Small intestine (tissue), 16 donors: ENCODE measurements around the gene SMCR8. TPM values are rescaled to one million over a fixed set of nuclear protein-coding genes. Genes with fewer than 3 reads are reported as not detected.

ENCODE experiments used
- DNase-seq, 2 donors: peaks; one replicate each; pipeline versions ENCODE4 v3.0.0 to v3.0.0-alpha.2; 2013
- FAIRE-seq: peaks from 2 replicates; lab custom pipeline; 2012; peaks lifted over from hg19 to GRCh38; lab: Jason Lieb, UNC
- H3K27ac ChIP-seq, 3 donors: one replicate each; pipeline ENCODE4 v1.5.1; 2013; ENCODE audit warnings: low read length in 2 of 3, mild to moderate bottlenecking in 2 of 3, control low read depth in 1 of 3, inconsistent platforms in 1 of 3, low read depth in 1 of 3, moderate library complexity in 1 of 3
- H3K27me3 ChIP-seq, 3 donors: one replicate each; pipeline ENCODE4 v1.6.1; 2013; ENCODE audit warnings: low read length in 3 of 3, inconsistent platforms in 1 of 3; ENCODE audit not compliant: control insufficient read depth in 3 of 3, insufficient read depth in 3 of 3
- H3K36me3 ChIP-seq, 3 donors: one replicate each; pipeline ENCODE4 v1.6.1; 2013; ENCODE audit warnings: low read length in 3 of 3, inconsistent platforms in 1 of 3, low read depth in 1 of 3, mild to moderate bottlenecking in 1 of 3, moderate library complexity in 1 of 3; ENCODE audit not compliant: control insufficient read depth in 3 of 3, insufficient read depth in 2 of 3
- H3K4me1 ChIP-seq, 3 donors: one replicate each; pipeline ENCODE4 v1.6.1; 2013; ENCODE audit warnings: low read length in 2 of 3, inconsistent platforms in 1 of 3, low read depth in 1 of 3, mild to moderate bottlenecking in 1 of 3, moderate library complexity in 1 of 3; ENCODE audit not compliant: control insufficient read depth in 3 of 3, insufficient read depth in 2 of 3
- H3K4me3 ChIP-seq, 3 donors: one replicate each; pipeline ENCODE4 v1.5.1; 2013; ENCODE audit warnings: low read length in 3 of 3, control low read depth in 1 of 3, inconsistent platforms in 1 of 3, low read depth in 1 of 3, mild to moderate bottlenecking in 1 of 3, moderate library complexity in 1 of 3
- H3K9me3 ChIP-seq, 2 donors: one replicate each; pipeline ENCODE4 v1.6.1; 2013; ENCODE audit warnings: low read depth in 1 of 2, low read length in 1 of 2; ENCODE audit not compliant: control insufficient read depth in 2 of 2, insufficient read depth in 1 of 2
- WGBS, 3 donors: extraction: QIAGEN DNeasy Blood & Tissue Kit; methylation state at CpG; one replicate each; pipeline ENCODE4 v1.1.7; 2013; 5-methylcytosine and 5-hydroxymethylcytosine counted together
- long read RNA-seq, 10 donors: transcript quantifications; one replicate each; lab custom pipeline, GENCODE V29; 2026
- polyA plus RNA-seq, 4 donors: library from polyadenylated mRNA; stranded (reverse) in 3 of 4; unstranded in 1 of 4; fragments of 200-250 nt in 3 of 4; fragments of 120-200 nt in 1 of 4; gene quantifications; one replicate each; pipeline versions ENCODE4 v1.2.1 to v1.2.3, GENCODE V29; 2013
- donor health status: healthy with polysubstance abuse.
- donor health status: control.
- donor health status: control.
- donor health status: Bipolar disorder and iron deficiency.
- donor health status: healthy.

SMCR8 gene
- 10 to 100 TPM in 1 of 4 donors, 1 to 10 TPM in 3; 3.4 to 20.4 (median 6.6) TPM for polyA plus RNA-seq
- long read RNA-seq, donor 1, result 0 reads
- long read RNA-seq, donor 2, full-length matches to known transcripts, result 1 of 20 reads
- long read RNA-seq, donor 2, partial matches to known transcripts, result 19 of 20 reads
- long read RNA-seq, donor 2, other reads (novel, unspliced or antisense), result 0 of 20 reads
- long read RNA-seq, donor 3, full-length matches to known transcripts, result 2 of 2 reads
- long read RNA-seq, donor 3, partial matches to known transcripts, result 0 of 2 reads
- long read RNA-seq, donor 3, other reads (novel, unspliced or antisense), result 0 of 2 reads
- long read RNA-seq, donor 4, result 0 reads
- long read RNA-seq, donor 5, full-length matches to known transcripts, result 2 of 2 reads
- long read RNA-seq, donor 5, partial matches to known transcripts, result 0 of 2 reads
- long read RNA-seq, donor 5, other reads (novel, unspliced or antisense), result 0 of 2 reads
- long read RNA-seq, donor 6, full-length matches to known transcripts, result 5 of 5 reads
- long read RNA-seq, donor 6, partial matches to known transcripts, result 0 of 5 reads
- long read RNA-seq, donor 6, other reads (novel, unspliced or antisense), result 0 of 5 reads
- long read RNA-seq, donor 7, full-length matches to known transcripts, result 3 of 3 reads
- long read RNA-seq, donor 7, partial matches to known transcripts, result 0 of 3 reads
- long read RNA-seq, donor 7, other reads (novel, unspliced or antisense), result 0 of 3 reads
- long read RNA-seq, donor 8, result 0 reads
- long read RNA-seq, donor 9, result 0 reads
- long read RNA-seq, donor 10, full-length matches to known transcripts, result 5 of 5 reads
- long read RNA-seq, donor 10, partial matches to known transcripts, result 0 of 5 reads
- long read RNA-seq, donor 10, other reads (novel, unspliced or antisense), result 0 of 5 reads

- Histone ChIP-seq H3K9me3 (peaks cover 0 to 28% of the 10 kb centered on the region in 2 donors), H3K36me3 (peaks cover 0 to 55% (median 0%) of the 10 kb centered on the region in 3 donors), H3K4me3 (peak within 1 kb of the TSS; percentile 68 to 91 (median 91)), H3K27ac (peak within 1 kb of the TSS; percentile 57 to 98 (median 91)), H3K27me3 (no peaks in the 10 kb centered on the region), H3K4me1 (peaks cover 8 to 40% (median 34%) of the 10 kb centered on the region in 3 donors)
- FAIRE-seq (no peak), DNase-seq (peak; percentile 98)
- 0 to 1% (median 0%) methylated on average over 72 to 78 of the region's 78 CpGs for WGBS, 3 donors
These were observed at the start of gene SMCR8, which contains the start of gene TOP3A for GRCh38 chr17:18314731-18315561. TSS of gene SMCR8 (plus strand) at chr17:18315293. CDS start at chr17:18315790, 497 bp downstream. TSS of gene TOP3A (minus strand) at chr17:18314994. CDS start at chr17:18314778, 216 bp downstream.

- Histone ChIP-seq H3K27ac (no peak overlapping the region), H3K4me3 (no peak overlapping the region), H3K9me3 (no peaks in the 10 kb centered on the region), H3K4me1 (peaks cover 0 to under 1% (median 0%) of the 10 kb centered on the region in 3 donors), H3K36me3 (peaks cover 0 to 54% (median 2%) of the 10 kb centered on the region in 3 donors), H3K27me3 (no peaks in the 10 kb centered on the region)
- 80 to 83% (median 82%) methylated on average over 10 of the region's 10 CpGs for WGBS, 3 donors
- DNase-seq (no peak), FAIRE-seq (no peak)
These were observed 47.7 kb upstream of the SMCR8 start for GRCh38 chr17:18267366-18267765.

GRCh38 chr17:18267927-18268711 lies 47.0 kb upstream of the SMCR8 start:
- WGBS, 3 donors, result 47 to 65% (median 65%) methylated on average over 14 of the region's 14 CpGs
- no peak overlapping the region for H3K27ac ChIP-seq
- no peaks in the 10 kb centered on the region for H3K27me3 ChIP-seq
- H3K4me1 ChIP-seq, result no peaks in the 10 kb centered on the region
- FAIRE-seq (no peak), DNase-seq (no peak)
- H3K36me3 ChIP-seq, result peaks cover 0 to 51% (median 2%) of the 10 kb centered on the region in 3 donors
- H3K4me3 ChIP-seq, result no peak overlapping the region
- no peaks in the 10 kb centered on the region for H3K9me3 ChIP-seq

- whole genome bisulfite sequencing, 3 donors, result 71 to 84% (median 77%) methylated on average over 14 of the region's 14 CpGs
- no peak for FAIRE-seq
- H3K9me3 ChIP-seq, result no peaks in the 10 kb centered on the region
These were observed 44.8 kb upstream of the SMCR8 start for GRCh38 chr17:18270046-18270931.

GRCh38 chr17:18277076-18277475 lies 38.0 kb upstream of the SMCR8 start:
- no peak overlapping the region for H3K4me3 ChIP-seq
- H3K4me1 ChIP-seq, result no peaks in the 10 kb centered on the region
- no peaks in the 10 kb centered on the region for H3K27me3 ChIP-seq
- DNase-seq (no peak), FAIRE-seq (no peak)
- H3K9me3 ChIP-seq, result no peaks in the 10 kb centered on the region
- H3K27ac ChIP-seq, result no peak overlapping the region
- peaks cover 25 to 82% (median 25%) of the 10 kb centered on the region in 3 donors for H3K36me3 ChIP-seq
- WGBS, 3 donors, result 93 to 100% (median 100%) methylated on average over 1 of the region's 1 CpG

More at GRCh38 chr17:18270046-18270931, 44.8 kb upstream of the SMCR8 start:
- no peak overlapping the region for H3K4me3 ChIP-seq
- DNase-seq, result peak in 1 of 2 donors; percentile 38
- H3K27ac ChIP-seq, result no peak overlapping the region
- no peaks in the 10 kb centered on the region for H3K4me1 ChIP-seq
- no peaks in the 10 kb centered on the region for H3K27me3 ChIP-seq
- H3K36me3 ChIP-seq, result peaks cover 3 to 48% (median 7%) of the 10 kb centered on the region in 3 donors

GRCh38 chr17:18278867-18279266 lies 36.2 kb upstream of the SMCR8 start:
- H3K36me3 ChIP-seq, result peaks cover 32 to 84% (median 36%) of the 10 kb centered on the region in 3 donors

More at GRCh38 chr17:18278867-18279266, 36.2 kb upstream of the SMCR8 start:
- FAIRE-seq (no peak), DNase-seq (no peak)
- Histone ChIP-seq H3K9me3 (no peaks in the 10 kb centered on the region), H3K27me3 (no peaks in the 10 kb centered on the region), H3K4me1 (no peaks in the 10 kb centered on the region), H3K4me3 (no peak overlapping the region), H3K27ac (no peak overlapping the region)
- WGBS, 3 donors, result 85 to 96% (median 87%) methylated on average over 3 of the region's 3 CpGs
